HG03460 (cell line): ENCODE measurements around the gene GJE1.

Experiments used
- ATAC-seq: cut with Tn5 transposase; IDR thresholded peaks from one replicate; pipeline ENCODE4 v1.9.1; 2021; ENCODE audit not compliant: unreplicated experiment

GJE1 gene

GRCh38 chr6:142162780-142163179 is 30.1 kb downstream of the GJE1 start:
- no peak for ATAC-seq

- ATAC-seq = no peak
These were observed 32.5 kb downstream of the GJE1 start for GRCh38 chr6:142165227-142165626.

- ATAC-seq = no peak
These were observed 34.3 kb downstream of the GJE1 start for GRCh38 chr6:142167071-142167470.

GRCh38 chr6:142167486-142167885 is 34.8 kb downstream of the GJE1 start:
- no peak for ATAC-seq

GRCh38 chr6:142171351-142171750 is 38.6 kb downstream of the GJE1 start:
- ATAC-seq = no peak

- ATAC-seq = no peak
These were observed 40.0 kb downstream of the GJE1 start for GRCh38 chr6:142172758-142173157.

- no peak for ATAC-seq
These were observed 41.3 kb downstream of the GJE1 start for GRCh38 chr6:142173980-142174379.

- no peak for ATAC-seq
These were observed 42.0 kb downstream of the GJE1 start for GRCh38 chr6:142174703-142175102.

- ATAC-seq = no peak
These were observed 45.4 kb downstream of the GJE1 start for GRCh38 chr6:142178129-142178528.

GRCh38 chr6:142182004-142182403 is 49.3 kb downstream of the GJE1 start:
- no peak for ATAC-seq

GRCh38 chr6:142183351-142183750 is 50.6 kb downstream of the GJE1 start:
- ATAC-seq = no peak

GRCh38 chr6:142184307-142184706 is 51.6 kb downstream of the GJE1 start:
- ATAC-seq = no peak
